ENCODE measurements around the gene SDK1. TPM values are rescaled to one million over a fixed set of nuclear protein-coding genes. Genes with fewer than 3 reads are reported as not detected.

SDK1 gene
- total RNA-seq, 4 donors from 2014 or later = 1.2 to 1.8 (median 1.5) TPM

- intact Hi-C loops (cut with DNase I; ENCODE audit: low total_unique reads) = no loop called here
- TF ChIP-seq CTCF (IDR thresholded peaks at IDR 0.05 in 4 of 5, conservative IDR thresholded peaks at IDR 0.05 in 1 of 5) (no peak), POLR2A (IDR thresholded peaks at IDR 0.05) (no peak)
- in situ Hi-C loops (cut with MboI; ENCODE audit: low sequenced_read_pairs in 4 of 4) = no loop called here
These were observed 677.8 kb downstream of the SDK1 start for GRCh38 chr7:3978839-3979238.

GRCh38 chr7:3979611-3980299, 678.7 kb downstream of the SDK1 start:
- intact Hi-C loops (cut with DNase I; ENCODE audit: low total_unique reads) = no loop called here
- TF ChIP-seq POLR2A (IDR thresholded peaks at IDR 0.05) = no peak
- no peak for TF ChIP-seq CTCF (IDR thresholded peaks at IDR 0.05 in 4 of 5, conservative IDR thresholded peaks at IDR 0.05 in 1 of 5)
- H3K27ac ChIP-seq = no peak overlapping the region

More at GRCh38 chr7:3978839-3979238, 677.8 kb downstream of the SDK1 start:
- no peak overlapping the region for H3K27ac ChIP-seq
- no peaks in the 10 kb centered on the region for H3K4me1 ChIP-seq
- no peak overlapping the region for H3K4me3 ChIP-seq
- H3K36me3 ChIP-seq = no peaks in the 10 kb centered on the region
- H3K9me3 ChIP-seq = no peaks in the 10 kb centered on the region
- ATAC-seq = no peak
- no peak for DNase-seq
- no peaks in the 10 kb centered on the region for H3K27me3 ChIP-seq

GRCh38 chr7:3980300-3980643, 679.2 kb downstream of the SDK1 start:
- Histone ChIP-seq H3K4me3 (no peak overlapping the region), H3K36me3 (no peaks in the 10 kb centered on the region), H3K4me1 (no peaks in the 10 kb centered on the region), H3K9me3 (no peaks in the 10 kb centered on the region), H3K27me3 (no peaks in the 10 kb centered on the region), H3K27ac (no peak overlapping the region)
- DNase-seq = no peak
- in situ Hi-C loops (cut with MboI; ENCODE audit: low sequenced_read_pairs in 4 of 4) = no loop called here
- intact Hi-C loops (cut with DNase I; ENCODE audit: low total_unique reads) = no loop called here
- no peak for ATAC-seq
- TF ChIP-seq POLR2A (IDR thresholded peaks at IDR 0.05) (no peak), CTCF (IDR thresholded peaks at IDR 0.05 in 4 of 5, conservative IDR thresholded peaks at IDR 0.05 in 1 of 5) (no peak)

More at GRCh38 chr7:3979611-3980299, 678.7 kb downstream of the SDK1 start:
- Histone ChIP-seq H3K4me3 (no peak overlapping the region), H3K4me1 (no peaks in the 10 kb centered on the region), H3K9me3 (no peaks in the 10 kb centered on the region), H3K36me3 (no peaks in the 10 kb centered on the region), H3K27me3 (no peaks in the 10 kb centered on the region)
- ATAC-seq (no peak), DNase-seq (no peak)
- in situ Hi-C loops (cut with MboI; ENCODE audit: low sequenced_read_pairs in 4 of 4) = no loop called here

- in situ Hi-C loops (cut with MboI; ENCODE audit: low sequenced_read_pairs in 4 of 4) = no loop called here
These were observed 680.2 kb downstream of the SDK1 start for GRCh38 chr7:3981281-3981680.

More at GRCh38 chr7:3981281-3981680, 680.2 kb downstream of the SDK1 start:
- Histone ChIP-seq H3K27me3 (no peaks in the 10 kb centered on the region), H3K27ac (no peak overlapping the region), H3K4me1 (no peaks in the 10 kb centered on the region), H3K9me3 (no peaks in the 10 kb centered on the region), H3K4me3 (no peak overlapping the region), H3K36me3 (no peaks in the 10 kb centered on the region)
- intact Hi-C loops (cut with DNase I; ENCODE audit: low total_unique reads) = no loop called here
- no peak for ATAC-seq
- TF ChIP-seq POLR2A (IDR thresholded peaks at IDR 0.05) = no peak
- no peak for TF ChIP-seq CTCF (IDR thresholded peaks at IDR 0.05 in 4 of 5, conservative IDR thresholded peaks at IDR 0.05 in 1 of 5)
- no peak for DNase-seq
